GM19025 (cell line): Measurements from ENCODE around the gene OR2Y1.
"Not testable (repeated sequence)": the region's sequence is repeated elsewhere in the genome, so short reads cannot be mapped to it uniquely, and the experiment has no call there.

ENCODE experiments used
- ATAC-seq: cut with Tn5 transposase; IDR thresholded peaks from one replicate; pipeline ENCODE4 v1.9.1; 2021; ENCODE audit warnings: mild to moderate bottlenecking, low read depth, moderate library complexity; ENCODE audit not compliant: unreplicated experiment

The OR2Y1 gene

GRCh38 chr5:180739958-180740357 lies at the start of gene OR2Y1:
Gene OR2Y1 (minus strand): TSS chr5:180740058. CDS start chr5:180740058, 0 bp downstream.
- ATAC-seq, result no peak

- ATAC-seq, result not testable (repeated sequence)
Measured at GRCh38 chr5:180788651-180789410, 49.0 kb upstream of the OR2Y1 start.

- ATAC-seq, result no peak
Measured at GRCh38 chr5:180787711-180788431, 48.0 kb upstream of the OR2Y1 start.

- no peak for ATAC-seq
Measured at GRCh38 chr5:180786531-180787398, 46.9 kb upstream of the OR2Y1 start.

- no peak for ATAC-seq
Measured at GRCh38 chr5:180785794-180786221, 46.0 kb upstream of the OR2Y1 start.

DNA sequence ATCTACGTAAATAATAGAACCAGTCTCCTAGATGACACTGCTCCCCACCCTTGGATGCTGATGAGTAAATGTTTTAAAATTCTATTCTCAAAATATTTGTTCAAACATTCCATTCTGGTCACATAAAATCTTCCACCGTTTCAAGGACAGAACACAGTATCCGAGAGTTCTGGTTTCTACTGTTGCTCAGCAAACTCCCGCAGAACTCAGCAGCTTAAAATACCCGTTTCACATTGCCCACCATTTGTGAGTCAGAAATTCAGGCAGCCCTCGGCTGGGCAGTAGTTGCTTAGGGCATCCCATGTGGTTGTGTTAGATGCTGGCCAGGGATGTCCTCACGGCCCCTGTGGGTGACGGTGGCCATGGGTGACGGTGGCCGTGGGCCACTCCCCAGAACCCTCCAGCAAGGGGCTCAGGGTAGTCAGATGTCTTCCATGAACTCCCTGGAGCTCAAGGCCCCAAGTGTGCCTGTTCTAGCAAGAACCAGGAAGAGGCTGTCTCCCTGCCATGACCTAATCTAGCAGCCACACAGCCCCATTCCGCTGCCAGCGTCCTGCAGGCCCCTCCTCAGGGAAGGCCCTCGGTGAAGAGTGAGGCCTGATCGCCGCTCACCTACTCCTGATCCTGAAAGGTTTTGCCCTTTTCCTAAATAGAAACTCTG lies 45.4 kb upstream of the OR2Y1 start:
- ATAC-seq, result no peak

- ATAC-seq, result peak; percentile 67
Measured at GRCh38 chr5:180784497-180785097, 44.7 kb upstream of the OR2Y1 start.

DNA sequence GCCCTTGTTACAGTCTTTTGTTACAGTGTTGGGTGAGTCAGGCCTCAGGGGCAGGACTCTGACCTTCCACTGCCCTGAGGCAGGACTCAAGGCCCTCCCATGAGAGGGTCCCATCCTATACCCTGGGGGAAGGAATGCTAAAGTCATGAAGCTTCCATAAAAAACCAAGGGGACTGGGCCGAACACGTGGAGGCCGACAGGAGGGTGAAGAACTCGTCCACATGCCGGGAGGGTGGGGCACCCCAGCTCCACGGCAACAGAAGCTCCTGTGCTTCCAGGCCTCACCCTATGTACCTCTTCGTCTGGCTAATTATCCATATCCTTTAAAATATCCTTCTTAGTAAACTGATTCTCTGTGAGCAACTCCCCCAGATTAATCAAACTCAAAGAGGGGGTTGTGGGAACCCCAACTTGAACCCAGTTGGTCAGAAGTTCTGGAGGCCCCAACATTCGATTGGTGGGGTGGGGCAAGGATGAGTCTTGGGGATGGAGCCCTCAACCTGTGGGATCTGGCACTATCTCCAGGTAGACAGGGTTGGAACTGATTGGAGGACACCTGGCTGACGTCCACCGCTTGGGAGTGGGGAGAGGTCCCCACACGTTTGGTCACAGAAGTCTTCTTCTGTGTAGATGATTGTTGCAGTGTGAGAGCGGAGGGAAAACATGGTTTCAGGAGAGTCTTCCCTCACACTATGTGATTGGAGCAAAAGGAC lies 43.6 kb upstream of the OR2Y1 start:
- no peak for ATAC-seq

DNA sequence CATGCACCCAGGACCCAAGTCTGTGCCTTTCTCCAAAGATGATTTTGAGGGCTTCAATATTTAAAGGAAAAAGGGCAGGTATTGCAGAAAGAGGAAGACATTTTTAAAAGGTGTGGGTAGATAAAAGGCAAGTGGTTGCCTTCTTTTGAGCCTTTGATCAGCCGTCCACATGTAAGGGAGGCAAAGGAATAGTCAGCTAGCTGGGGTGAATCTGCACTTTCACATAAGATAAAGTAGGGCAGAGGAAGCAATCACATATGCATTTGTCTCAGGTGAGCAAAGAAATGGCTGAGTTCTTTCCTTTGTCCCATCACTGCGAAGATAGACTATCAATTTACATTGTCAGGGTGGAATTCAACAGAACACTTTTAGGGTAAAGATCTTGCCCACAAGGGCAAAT lies 42.9 kb upstream of the OR2Y1 start:
- ATAC-seq, result no peak

DNA sequence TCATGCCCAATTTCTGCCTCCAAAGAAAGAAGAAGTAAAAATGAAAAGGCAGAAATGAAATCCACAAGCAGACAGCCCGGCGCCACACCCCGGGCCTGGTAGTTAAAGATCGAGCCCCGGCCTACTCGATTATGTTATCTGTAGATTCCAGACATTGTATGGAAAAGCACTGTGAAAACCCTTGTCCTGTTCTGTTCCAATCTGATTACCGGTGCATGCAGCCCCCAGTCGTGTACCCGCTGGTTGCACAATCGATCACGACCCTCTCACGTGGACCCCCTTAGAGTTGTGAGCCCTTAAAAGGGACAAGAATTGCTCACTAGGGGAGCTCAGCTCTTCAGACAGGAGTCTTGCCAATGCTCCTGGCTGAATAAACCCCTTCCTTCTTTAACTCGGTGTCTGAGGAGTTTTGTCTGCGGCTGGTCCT lies 42.1 kb upstream of the OR2Y1 start:
- not testable (repeated sequence) for ATAC-seq

DNA sequence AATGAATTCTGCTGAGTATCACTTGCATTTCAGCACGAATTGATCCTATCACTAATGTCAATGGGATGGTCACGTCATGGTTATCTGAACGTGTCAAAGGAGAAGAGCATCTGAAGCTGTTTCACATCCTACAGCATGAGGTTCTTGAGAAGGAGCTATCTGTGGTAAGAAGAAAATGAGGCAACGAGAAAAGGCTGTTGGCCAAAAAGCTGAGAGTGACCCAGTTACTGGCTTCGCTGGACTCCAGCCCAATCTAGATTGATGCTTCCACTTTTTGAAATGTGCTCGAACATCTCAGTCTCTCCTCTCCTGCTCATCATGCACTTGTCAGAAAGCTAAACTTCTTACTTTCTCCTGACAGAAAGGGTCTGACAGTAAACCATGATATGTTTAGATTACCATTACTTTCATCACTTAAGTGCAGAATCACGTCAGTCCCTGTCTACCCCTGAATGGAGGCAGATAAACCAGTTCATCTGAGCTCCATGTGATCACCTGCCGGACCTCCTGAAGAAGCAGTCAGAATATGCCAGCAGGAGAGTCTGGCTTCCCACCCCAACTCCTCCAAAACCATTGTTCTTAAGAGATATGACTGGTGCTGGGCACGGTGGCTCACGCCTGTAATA lies 40.2 kb upstream of the OR2Y1 start:
- ATAC-seq, result no peak

GRCh38 chr5:180777475-180777874 lies 37.6 kb upstream of the OR2Y1 start:
- ATAC-seq, result no peak

GRCh38 chr5:180776376-180776775 lies 36.5 kb upstream of the OR2Y1 start:
- no peak for ATAC-seq

GRCh38 chr5:180775624-180776023 lies 35.8 kb upstream of the OR2Y1 start:
- ATAC-seq, result no peak

DNA sequence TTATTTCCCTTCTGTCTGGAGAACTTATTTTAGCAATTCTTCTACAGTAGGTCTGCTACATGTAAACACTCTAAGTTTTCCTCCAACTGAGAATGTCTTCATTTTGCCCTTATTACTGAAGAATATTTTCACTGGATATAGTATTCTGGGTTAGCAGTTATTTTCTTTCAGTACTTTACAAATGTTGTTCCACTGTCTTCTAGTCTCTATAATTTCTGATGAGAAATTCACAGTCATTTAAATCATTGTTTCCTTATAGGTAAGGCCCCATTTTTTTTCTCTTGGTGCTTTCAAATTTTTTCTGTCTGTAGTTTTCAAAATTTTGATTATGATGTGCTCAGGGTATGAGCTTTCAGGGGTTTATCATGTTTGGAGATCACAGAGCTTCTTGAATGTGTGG lies 32.0 kb upstream of the OR2Y1 start:
- ATAC-seq, result no peak

GRCh38 chr5:180769821-180770220 lies 30.0 kb upstream of the OR2Y1 start:
- no peak for ATAC-seq

- ATAC-seq, result no peak
Measured at GRCh38 chr5:180755601-180756000, 15.7 kb upstream of the OR2Y1 start.

DNA sequence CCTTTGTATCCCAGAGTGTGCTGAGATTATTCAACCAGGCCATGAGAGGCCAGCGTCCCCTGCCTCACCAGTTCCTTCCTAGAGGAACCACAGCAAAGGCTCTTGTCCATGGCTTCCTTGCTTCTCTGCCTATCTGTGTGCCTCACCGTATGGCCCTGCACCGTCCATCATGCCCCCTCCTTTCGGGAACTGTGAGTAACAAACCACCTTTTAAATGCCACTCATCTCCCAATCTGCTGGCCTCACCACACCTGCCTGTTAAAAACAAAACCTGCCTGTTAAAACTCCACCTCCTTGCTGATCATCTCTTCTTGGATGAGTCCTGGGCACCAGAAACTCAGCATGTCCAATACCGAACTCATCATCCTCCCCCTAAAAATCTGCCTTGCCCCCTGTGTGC lies 4.4 kb upstream of the OR2Y1 start:
- ATAC-seq, result no peak

- no peak for ATAC-seq
Measured at GRCh38 chr5:180742727-180743126, 2.9 kb upstream of the OR2Y1 start.
